ENCODE measurements around the gene RFC1.

Gene RFC1

GRCh38 chr4:39341075-39341725 lies 25.0 kb downstream of the RFC1 start:
- peaks cover 40% of the 10 kb centered on the region for H3K36me3 Mint-ChIP-seq
- CTCF ChIA-PET = no interaction called here
- DNase-seq = no peak
- no peak overlapping the region for H3K4me3 Mint-ChIP-seq
- peaks cover under 1% of the 10 kb centered on the region for H3K4me1 Mint-ChIP-seq
- H3K27me3 Mint-ChIP-seq = no peaks in the 10 kb centered on the region
- no peaks in the 10 kb centered on the region for H3K9me3 Mint-ChIP-seq
- H3K27ac Mint-ChIP-seq = peak overlapping the region; percentile 26

GRCh38 chr4:39339968-39340367 lies 26.2 kb downstream of the RFC1 start:
- Mint-ChIP-seq H3K4me3 (no peak overlapping the region), H3K9me3 (no peaks in the 10 kb centered on the region), H3K27ac (no peak overlapping the region), H3K4me1 (peaks cover 3% of the 10 kb centered on the region), H3K27me3 (no peaks in the 10 kb centered on the region), H3K36me3 (peaks cover 39% of the 10 kb centered on the region)
- CTCF ChIA-PET = no interaction called here
- no peak for DNase-seq

GRCh38 chr4:39337841-39338240 lies 28.3 kb downstream of the RFC1 start:
- DNase-seq = no peak
- Mint-ChIP-seq H3K27me3 (no peaks in the 10 kb centered on the region), H3K27ac (no peak overlapping the region), H3K36me3 (peaks cover 29% of the 10 kb centered on the region), H3K9me3 (no peaks in the 10 kb centered on the region), H3K4me1 (peaks cover 3% of the 10 kb centered on the region), H3K4me3 (no peak overlapping the region)
- CTCF ChIA-PET = no interaction called here

- Mint-ChIP-seq H3K9me3 (no peaks in the 10 kb centered on the region), H3K27ac (no peak overlapping the region), H3K36me3 (peaks cover 11% of the 10 kb centered on the region), H3K4me3 (no peak overlapping the region), H3K27me3 (no peaks in the 10 kb centered on the region), H3K4me1 (peaks cover 3% of the 10 kb centered on the region)
- CTCF ChIA-PET = no interaction called here
- no peak for DNase-seq
Observed at GRCh38 chr4:39335566-39335965, 30.6 kb downstream of the RFC1 start.

- Mint-ChIP-seq H3K4me3 (no peak overlapping the region), H3K9me3 (no peaks in the 10 kb centered on the region), H3K4me1 (peaks cover 3% of the 10 kb centered on the region), H3K27ac (no peak overlapping the region), H3K36me3 (peaks cover 22% of the 10 kb centered on the region), H3K27me3 (no peaks in the 10 kb centered on the region)
- DNase-seq = no peak
- CTCF ChIA-PET = no interaction called here
Observed at GRCh38 chr4:39331191-39331590, 35.0 kb downstream of the RFC1 start.

- no peak for DNase-seq
- peaks cover 24% of the 10 kb centered on the region for H3K36me3 Mint-ChIP-seq
Observed at GRCh38 chr4:39330353-39330752, 35.8 kb downstream of the RFC1 start.

GRCh38 chr4:39326468-39326977 lies 39.6 kb downstream of the RFC1 start:
- Mint-ChIP-seq H3K4me3 (no peak overlapping the region), H3K36me3 (peaks cover 51% of the 10 kb centered on the region), H3K4me1 (no peaks in the 10 kb centered on the region), H3K27me3 (no peaks in the 10 kb centered on the region), H3K9me3 (no peaks in the 10 kb centered on the region), H3K27ac (no peak overlapping the region)
- no peak for DNase-seq
- CTCF ChIA-PET = no interaction called here

More at GRCh38 chr4:39330353-39330752, 35.8 kb downstream of the RFC1 start:
- Mint-ChIP-seq H3K27me3 (no peaks in the 10 kb centered on the region), H3K27ac (no peak overlapping the region), H3K9me3 (no peaks in the 10 kb centered on the region), H3K4me1 (no peaks in the 10 kb centered on the region), H3K4me3 (no peak overlapping the region)
- CTCF ChIA-PET = no interaction called here

GRCh38 chr4:39324897-39325613 lies 41.1 kb downstream of the RFC1 start:
- no peak for DNase-seq
- Mint-ChIP-seq H3K4me3 (no peak overlapping the region), H3K27me3 (no peaks in the 10 kb centered on the region), H3K27ac (no peak overlapping the region), H3K4me1 (no peaks in the 10 kb centered on the region), H3K36me3 (peaks cover 60% of the 10 kb centered on the region), H3K9me3 (no peaks in the 10 kb centered on the region)
- CTCF ChIA-PET = no interaction called here

GRCh38 chr4:39324446-39324845 lies 41.7 kb downstream of the RFC1 start:
- no peak for DNase-seq
- no peaks in the 10 kb centered on the region for H3K27me3 Mint-ChIP-seq
- no peak overlapping the region for H3K27ac Mint-ChIP-seq
- H3K9me3 Mint-ChIP-seq = no peaks in the 10 kb centered on the region
- CTCF ChIA-PET = no interaction called here
- H3K4me3 Mint-ChIP-seq = no peak overlapping the region
- H3K4me1 Mint-ChIP-seq = no peaks in the 10 kb centered on the region
- H3K36me3 Mint-ChIP-seq = peaks cover 65% of the 10 kb centered on the region

GRCh38 chr4:39323821-39324220 lies 42.3 kb downstream of the RFC1 start:
- Mint-ChIP-seq H3K27me3 (no peaks in the 10 kb centered on the region), H3K4me3 (no peak overlapping the region), H3K27ac (no peak overlapping the region), H3K9me3 (no peaks in the 10 kb centered on the region), H3K36me3 (peaks cover 65% of the 10 kb centered on the region), H3K4me1 (no peaks in the 10 kb centered on the region)
- no peak for DNase-seq
- CTCF ChIA-PET = no interaction called here

- Mint-ChIP-seq H3K9me3 (no peaks in the 10 kb centered on the region), H3K4me3 (no peak overlapping the region), H3K27ac (no peak overlapping the region), H3K27me3 (no peaks in the 10 kb centered on the region), H3K36me3 (peaks cover 50% of the 10 kb centered on the region), H3K4me1 (no peaks in the 10 kb centered on the region)
- CTCF ChIA-PET = no interaction called here
- DNase-seq = no peak
Observed at GRCh38 chr4:39320381-39321115, 45.6 kb downstream of the RFC1 start.

GRCh38 chr4:39319676-39320075 lies 46.5 kb downstream of the RFC1 start:
- no peak for DNase-seq
- Mint-ChIP-seq H3K4me3 (no peak overlapping the region), H3K36me3 (peaks cover 44% of the 10 kb centered on the region), H3K27ac (no peak overlapping the region), H3K9me3 (no peaks in the 10 kb centered on the region), H3K4me1 (no peaks in the 10 kb centered on the region), H3K27me3 (no peaks in the 10 kb centered on the region)
- CTCF ChIA-PET = no interaction called here

- Mint-ChIP-seq H3K4me1 (peaks cover 3% of the 10 kb centered on the region), H3K4me3 (no peak overlapping the region), H3K27me3 (no peaks in the 10 kb centered on the region), H3K9me3 (no peaks in the 10 kb centered on the region), H3K36me3 (peaks cover 44% of the 10 kb centered on the region), H3K27ac (peak overlapping the region; percentile 16)
- CTCF ChIA-PET = no interaction called here
- DNase-seq = no peak
Observed at GRCh38 chr4:39312816-39313215, 53.3 kb downstream of the RFC1 start.

- H3K27ac Mint-ChIP-seq = peak overlapping the region; percentile 62
- H3K27me3 Mint-ChIP-seq = no peaks in the 10 kb centered on the region
- H3K4me1 Mint-ChIP-seq = peaks cover 11% of the 10 kb centered on the region
- peaks cover 60% of the 10 kb centered on the region for H3K36me3 Mint-ChIP-seq
- CTCF ChIA-PET = no interaction called here
- no peaks in the 10 kb centered on the region for H3K9me3 Mint-ChIP-seq
- DNase-seq = no peak
- no peak overlapping the region for H3K4me3 Mint-ChIP-seq
Observed at GRCh38 chr4:39308611-39309010, 57.6 kb downstream of the RFC1 start.
